ENCODE data around the gene DBNL.

Gene DBNL

DNA sequence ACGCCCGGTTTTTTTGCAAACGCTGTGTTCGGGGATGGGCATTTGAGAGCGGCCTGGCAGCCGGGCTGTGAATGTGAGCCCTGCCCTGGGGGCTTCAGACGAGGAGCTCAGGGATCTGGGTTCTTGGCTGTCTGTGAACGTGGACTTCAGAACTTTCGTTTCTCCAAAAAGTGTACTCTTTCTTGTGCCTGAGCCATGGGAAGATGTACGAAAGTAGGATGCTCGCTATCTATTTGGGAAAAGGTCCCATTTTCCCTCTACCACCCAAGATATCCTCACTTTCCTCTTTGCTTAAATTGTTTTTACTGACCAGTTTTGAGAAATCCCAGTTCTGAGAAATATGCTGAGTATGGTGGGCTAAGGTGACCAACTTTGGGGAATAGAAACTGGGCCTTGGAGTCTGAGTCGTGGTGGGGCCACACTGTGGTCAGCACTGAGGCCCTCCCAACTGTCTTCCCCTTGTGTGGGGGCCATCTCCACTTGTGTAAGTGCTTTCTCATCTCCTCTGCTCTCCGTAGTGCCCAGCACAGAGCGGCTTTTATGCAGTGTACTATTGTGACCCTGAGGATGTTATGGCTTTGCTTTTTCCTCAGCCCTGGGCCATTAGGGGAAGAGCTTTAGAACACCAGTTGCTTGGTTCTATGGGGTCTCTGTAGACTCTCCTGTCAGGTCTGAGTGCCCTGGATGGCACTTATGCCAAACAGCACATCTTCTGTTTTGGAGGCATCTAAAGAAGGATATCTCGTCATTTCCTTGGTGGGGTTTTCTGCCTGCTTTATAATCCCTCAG, 918 bp downstream of the DBNL start:
- no peak for DNase-seq

GRCh38 chr7:44046321-44047061, 2.0 kb downstream of the DBNL start:
- no peak for DNase-seq

DNA sequence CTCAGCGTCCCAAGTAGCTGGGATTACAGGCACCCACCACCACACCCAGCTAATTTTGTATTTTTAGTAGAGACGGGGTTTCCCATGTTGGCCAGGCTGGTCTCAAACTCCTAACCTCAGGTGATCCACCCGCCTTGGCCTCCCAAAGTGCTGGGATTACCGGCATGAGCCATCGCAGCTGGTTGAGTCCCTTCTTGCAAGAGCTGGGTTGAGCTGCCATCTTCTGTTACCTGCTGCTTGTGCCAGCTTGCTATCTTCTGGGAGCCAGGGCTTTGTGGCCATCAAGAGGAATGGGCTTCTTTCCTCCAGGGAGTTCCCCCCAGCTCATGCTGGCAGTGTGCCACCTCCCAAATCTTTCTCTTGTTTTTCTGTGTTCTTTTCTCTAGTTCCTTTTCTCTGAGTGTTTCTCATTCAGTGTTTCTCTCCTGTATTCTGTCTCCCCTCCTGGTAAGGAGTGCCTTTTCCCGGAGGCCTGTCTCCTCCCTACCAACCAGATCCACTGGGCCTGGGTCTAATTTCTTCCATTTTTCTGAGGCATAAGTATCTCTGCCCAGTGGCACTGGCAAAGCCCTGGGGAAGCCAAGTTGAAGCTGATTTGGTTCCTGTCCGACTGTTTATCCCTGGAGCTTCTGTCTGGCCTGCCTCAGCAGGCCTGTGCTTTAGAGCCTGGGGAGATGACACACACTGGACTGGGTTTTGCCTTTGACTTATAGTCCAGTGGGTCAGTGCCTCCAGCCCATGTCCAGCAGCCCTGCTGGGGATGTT, 3.7 kb downstream of the DBNL start:
- DNase-seq, result no peak

DNA sequence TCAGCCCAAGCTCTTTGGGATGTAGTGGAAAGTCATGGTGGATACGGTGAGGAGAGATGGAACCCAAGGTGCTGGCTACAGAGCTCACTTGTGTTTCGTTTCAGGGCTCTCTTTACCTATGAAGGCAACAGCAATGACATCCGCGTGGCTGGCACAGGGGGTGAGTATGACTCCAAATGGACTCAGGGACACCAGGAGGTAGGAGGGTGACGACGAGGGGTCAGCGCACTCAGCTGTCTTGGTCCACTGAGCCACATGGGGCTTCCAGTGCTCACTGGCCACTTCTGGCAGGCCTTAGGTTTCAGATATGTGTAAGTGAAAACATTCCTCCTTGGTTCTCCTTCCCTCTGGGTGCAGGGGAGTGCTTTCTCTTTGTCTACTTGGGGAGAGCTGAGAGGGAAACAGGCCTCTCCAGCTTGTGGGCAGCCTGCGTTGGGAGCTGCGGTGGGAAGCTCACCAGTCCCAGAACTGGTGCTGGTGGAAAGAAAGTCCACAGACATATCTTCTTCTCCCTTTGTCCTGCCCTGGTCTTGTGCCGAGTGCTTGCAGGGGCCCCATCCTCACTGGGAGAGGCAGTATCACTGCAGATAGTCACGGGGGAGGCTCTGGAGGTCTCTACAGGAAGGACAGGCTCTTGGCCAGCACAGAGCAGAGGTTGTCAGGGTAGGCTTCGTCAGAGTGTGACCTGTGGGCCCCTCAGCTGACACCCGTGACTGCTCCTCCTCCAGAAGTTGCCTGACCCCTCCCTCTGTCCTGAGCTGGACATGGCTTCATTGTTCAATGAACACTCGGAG, 5.8 kb downstream of the DBNL start:
- no peak for DNase-seq

DNA sequence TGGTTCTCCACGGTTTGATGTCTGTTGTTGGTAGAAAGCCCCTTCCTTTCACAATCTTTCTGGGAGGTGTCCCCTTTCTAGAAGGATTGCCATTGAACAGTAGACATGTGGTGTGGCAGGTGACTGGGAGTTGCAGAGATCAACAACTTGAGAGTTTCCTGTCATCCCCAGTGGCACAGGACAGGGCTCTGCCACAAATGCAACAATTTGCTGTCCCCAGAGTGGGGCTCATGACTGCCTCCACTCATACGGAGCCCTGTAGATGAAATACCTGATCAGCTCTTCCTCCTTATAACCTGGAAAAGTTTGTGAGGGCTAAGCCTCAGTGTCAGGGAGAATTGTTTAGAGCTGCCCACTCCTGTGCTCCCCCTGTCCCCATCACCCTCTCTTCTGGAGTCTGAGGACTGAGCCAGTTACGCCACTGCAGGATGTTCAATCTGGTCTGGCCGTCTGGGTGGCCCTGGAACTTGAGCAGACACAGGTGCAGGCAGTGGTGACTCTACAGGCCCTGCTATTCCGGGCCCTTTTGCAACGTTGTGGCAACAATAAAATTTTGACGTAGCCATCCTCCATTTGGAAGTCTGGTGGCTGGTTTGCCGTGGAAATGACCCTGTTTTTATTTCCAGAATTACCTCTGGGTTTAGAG, 6.5 kb downstream of the DBNL start:
- DNase-seq, result no peak

DNA sequence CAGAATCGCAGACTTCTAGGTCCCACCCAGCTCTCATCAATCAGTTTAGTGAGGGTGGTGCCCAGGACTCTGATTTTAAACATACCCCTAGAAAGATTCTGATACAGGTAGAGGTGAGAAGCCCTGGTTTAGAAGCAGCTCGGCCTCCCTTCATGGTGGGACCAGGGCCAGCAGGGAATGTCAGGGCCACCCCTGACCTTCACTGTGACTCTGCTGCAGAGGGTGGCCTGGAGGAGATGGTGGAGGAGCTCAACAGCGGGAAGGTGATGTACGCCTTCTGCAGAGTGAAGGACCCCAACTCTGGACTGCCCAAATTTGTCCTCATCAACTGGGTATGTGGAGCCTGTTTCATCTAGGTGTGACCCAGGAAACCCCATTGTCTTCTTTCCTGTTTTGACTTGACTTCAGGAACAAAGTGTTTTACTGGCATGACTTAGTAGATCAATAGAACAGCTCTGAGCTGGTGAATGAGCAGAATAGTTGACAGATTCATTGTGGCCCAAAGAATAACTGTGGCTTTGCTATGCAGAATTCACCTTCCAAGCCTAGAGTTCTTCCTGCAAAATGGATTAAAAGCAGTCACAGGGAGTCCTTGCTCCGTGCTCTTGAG, 7.2 kb downstream of the DBNL start:
- no peak for DNase-seq

GRCh38 chr7:44052771-44053365, 8.4 kb downstream of the DBNL start:
- no peak for DNase-seq

DNA sequence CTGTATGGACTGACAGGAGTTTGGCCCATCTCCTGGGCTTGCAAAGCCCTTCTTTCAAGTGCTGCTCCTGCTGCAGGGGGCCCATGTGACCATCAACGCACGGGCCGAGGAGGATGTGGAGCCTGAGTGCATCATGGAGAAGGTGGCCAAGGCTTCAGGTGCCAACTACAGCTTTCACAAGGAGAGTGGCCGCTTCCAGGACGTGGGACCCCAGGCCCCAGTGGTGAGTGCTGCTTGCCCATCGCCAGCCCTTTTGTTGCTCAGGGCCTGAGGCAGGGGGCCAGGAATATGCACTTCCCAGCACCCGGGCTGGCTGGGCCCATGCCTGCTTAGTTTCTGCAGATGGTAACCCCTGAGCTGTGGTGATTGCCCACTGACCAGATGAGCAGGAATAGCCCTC, 12.2 kb downstream of the DBNL start:
- DNase-seq, result no peak

DNA sequence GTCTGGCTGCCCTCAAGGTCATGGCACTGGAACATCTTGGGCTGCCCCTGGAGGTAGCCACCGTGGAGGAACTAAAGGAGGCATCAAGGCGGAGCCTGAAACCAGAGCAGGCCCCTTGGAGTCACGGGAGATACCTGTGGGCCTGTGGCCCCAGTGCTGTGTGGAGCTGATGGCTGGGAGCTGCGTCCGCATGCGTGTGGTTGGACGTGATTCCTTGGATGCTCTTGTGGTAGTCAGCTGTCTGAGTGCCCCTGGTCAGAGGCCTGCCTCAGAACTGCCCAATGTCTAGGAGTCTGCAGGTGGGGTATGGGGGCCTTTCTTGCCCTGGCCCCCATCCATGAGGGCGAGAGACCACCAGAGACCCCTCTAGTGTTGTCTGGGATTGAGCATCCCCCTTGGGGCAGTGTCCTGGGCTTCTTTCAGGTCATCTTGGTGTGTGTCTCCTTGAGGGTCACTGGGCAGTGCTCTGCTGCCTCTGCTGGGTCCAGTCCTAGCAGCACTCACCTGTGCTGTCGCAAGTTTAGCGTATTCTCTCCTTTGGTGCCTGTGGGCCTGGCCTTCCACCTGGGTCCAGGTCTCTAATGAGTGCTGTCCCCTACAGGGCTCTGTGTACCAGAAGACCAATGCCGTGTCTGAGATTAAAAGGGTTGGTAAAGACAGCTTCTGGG, 12.8 kb downstream of the DBNL start:
- no peak for DNase-seq

GRCh38 chr7:44057849-44058758, 13.6 kb downstream of the DBNL start:
- DNase-seq, result no peak

DNA sequence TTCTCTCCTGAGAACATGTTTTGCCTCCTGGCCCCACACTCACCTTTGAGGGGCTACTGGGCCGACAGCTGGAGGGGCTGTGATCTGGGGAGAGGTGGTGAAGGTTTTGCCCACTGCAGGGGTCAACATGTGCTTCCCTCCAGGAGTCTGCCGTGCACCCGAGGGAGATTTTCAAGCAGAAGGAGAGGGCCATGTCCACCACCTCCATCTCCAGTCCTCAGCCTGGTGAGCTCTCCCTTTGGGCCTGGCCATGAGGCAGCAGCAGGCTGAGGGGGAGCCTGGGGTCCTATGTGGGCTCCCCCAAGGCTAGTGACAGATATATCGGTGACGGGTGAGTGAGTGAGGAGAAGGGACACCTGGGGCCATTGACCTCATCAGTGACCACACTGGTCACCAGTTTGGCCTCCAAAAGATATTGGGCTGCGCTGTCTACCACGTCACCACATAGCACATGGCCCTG, 14.3 kb downstream of the DBNL start:
- DNase-seq, result no peak

DNA sequence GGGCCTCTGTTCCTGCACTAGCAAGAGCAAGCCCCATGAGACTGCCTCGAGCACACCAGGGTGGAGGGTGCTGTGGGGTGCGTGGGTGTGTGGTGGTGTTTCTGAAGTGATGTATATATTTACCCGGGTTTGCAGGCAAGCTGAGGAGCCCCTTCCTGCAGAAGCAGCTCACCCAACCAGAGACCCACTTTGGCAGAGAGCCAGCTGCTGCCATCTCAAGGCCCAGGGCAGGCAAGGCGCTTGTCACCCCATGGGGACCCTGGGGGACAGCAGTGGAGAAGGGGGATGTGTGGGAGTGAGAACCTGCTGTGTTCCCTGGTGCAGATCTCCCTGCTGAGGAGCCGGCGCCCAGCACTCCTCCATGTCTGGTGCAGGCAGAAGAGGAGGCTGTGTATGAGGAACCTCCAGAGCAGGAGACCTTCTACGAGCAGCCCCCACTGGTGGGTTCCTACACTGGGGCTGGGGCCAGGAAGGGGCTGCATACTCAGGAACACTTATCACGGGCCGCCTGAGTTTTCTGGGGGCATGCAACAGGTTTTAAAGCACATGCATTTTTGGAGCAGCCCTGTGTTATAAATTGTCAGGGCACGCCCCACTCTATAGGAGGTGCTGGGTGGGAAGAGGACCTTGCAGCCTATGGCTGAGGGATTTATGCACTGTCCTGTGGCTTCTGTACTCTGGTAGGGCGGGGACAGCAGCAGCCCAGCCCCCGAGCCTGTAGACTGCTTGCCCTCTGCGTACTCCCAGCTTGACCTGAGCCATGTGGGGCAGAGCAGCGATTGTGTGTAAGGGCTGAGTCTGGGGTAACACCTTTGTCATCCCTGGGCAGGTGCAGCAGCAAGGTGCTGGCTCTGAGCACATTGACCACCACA, 15.0 kb downstream of the DBNL start:
- DNase-seq, result no peak

DNA sequence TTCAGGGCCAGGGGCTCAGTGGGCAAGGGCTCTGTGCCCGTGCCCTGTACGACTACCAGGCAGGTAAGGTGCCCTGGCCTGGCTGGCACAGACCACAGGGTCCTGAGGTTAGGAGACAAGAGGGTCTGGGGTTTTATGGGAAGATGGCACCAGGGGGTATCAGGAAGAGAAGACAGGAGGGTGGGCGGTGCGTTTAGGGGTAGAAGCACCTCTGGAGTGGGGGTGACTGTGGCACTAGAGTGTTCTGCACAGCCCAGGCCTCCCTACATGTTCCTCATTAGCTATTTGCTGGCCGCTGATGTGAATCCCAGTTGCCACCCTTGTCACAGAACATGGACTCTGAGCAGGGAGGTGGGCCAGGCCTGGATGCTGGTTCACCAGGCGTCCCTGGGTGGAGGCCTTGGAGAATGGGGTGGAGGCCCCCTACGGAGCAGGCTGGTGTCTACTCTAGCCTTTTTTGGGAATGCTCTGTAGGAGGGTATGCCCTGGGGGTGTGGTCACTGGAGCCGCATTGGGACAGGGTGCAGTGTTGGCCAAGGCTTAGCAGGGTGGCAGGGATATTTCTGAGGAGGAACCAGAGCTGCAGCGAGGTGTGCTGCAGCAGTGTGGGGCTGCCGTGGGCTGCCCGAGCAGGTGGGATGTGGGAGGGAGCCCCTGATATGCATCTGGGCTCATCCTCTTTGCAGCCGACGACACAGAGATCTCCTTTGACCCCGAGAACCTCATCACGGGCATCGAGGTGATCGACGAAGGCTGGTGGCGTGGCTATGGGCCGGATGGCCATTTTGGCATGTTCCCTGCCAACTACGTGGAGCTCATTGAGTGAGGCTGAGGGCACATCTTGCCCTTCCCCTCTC, 15.8 kb downstream of the DBNL start:
- DNase-seq, result no peak

DNA sequence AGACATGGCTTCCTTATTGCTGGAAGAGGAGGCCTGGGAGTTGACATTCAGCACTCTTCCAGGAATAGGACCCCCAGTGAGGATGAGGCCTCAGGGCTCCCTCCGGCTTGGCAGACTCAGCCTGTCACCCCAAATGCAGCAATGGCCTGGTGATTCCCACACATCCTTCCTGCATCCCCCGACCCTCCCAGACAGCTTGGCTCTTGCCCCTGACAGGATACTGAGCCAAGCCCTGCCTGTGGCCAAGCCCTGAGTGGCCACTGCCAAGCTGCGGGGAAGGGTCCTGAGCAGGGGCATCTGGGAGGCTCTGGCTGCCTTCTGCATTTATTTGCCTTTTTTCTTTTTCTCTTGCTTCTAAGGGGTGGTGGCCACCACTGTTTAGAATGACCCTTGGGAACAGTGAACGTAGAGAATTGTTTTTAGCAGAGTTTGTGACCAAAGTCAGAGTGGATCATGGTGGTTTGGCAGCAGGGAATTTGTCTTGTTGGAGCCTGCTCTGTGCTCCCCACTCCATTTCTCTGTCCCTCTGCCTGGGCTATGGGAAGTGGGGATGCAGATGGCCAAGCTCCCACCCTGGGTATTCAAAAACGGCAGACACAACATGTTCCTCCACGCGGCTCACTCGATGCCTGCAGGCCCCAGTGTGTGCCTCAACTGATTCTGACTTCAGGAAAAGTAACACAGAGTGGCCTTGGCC, 16.6 kb downstream of the DBNL start:
- DNase-seq, result no peak

DNA sequence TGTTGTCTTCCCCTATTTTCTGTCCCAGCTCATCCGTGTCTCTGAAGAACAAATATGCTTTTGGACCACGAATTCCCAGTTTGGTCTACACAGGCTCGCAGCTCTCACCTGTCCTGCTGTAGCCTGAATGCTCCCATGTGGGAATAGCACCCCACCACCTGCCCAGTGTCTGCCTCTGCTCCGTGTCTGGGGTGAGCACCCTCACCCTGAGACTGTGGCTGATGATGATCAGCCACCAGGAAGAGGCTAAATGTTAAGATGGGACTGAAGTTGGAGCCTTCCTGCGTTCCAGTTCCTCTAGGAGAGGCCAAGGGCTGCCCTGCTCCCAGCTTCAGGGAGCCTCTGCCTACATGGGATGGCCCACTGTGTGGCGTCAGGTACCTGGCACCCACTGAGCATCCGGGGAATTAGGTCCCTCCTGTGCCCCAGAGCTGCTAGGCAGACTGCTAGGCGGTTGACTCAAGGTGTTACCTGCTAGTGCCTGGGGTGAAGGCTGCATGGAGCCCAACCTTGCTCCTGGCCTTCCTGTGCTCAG, 17.2 kb downstream of the DBNL start:
- no peak for DNase-seq

DNA sequence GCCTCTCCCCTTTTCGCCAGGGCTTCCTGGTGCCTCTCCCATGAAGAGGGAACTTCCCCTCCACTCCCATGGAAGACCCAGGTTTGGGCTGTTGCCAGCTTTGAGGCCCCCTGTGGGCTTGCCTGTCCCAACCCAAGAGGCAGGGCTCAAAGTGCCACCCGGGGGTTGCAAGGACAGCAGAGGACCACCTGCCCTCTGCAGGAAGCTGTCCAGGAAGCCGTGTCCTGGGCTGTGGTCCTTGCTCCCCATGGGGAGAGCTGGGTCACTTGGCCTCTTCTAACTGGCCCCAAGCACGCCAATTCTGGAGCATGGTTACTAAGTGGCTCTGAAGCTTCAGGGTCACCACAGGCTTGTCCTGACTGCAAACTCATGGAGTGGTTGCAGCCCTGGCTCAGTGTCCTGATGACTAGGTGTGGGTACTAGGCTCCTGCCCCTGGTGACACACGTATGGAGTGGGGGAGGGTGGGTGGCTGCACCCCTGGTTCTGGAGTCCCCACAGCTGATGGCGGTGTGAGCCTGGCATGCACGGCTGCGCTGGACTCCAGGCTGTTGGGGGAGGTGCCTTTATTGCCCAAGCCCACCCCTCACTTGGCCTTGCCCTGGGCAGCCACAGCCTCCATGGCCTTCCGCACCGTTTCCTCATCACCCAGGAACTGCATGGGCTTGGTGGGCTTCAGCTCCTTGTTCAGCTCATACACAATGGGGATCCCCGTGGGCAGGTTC, 17.8 kb downstream of the DBNL start:
- no peak for DNase-seq
